CD14-positive monocyte (primary cell): ENCODE data around the gene PLXDC1. TPM values are rescaled to one million over a fixed set of nuclear protein-coding genes. Genes with fewer than 3 reads are reported as not detected.

Experiments
- DNase-seq, 3 donors: peaks; one replicate each; pipeline ENCODE4 v3.0.0-alpha.2; 2011 to 2022
- H2AFZ ChIP-seq: 2 replicates; pipeline ENCODE4 v1.6.0; 2012; ENCODE audit warnings: mild to moderate bottlenecking, low read depth, low read length, inconsistent platforms; ENCODE audit not compliant: insufficient read depth, poor library complexity, severe bottlenecking
- H3K27ac ChIP-seq, 2 donors: 1 replicate in 1 of 2; 2 replicates in 1 of 2; pipeline ENCODE4 v1.5.1; 2012 to 2013; ENCODE audit warnings: low read length in 2 of 2, control low read depth in 1 of 2, inconsistent platforms in 1 of 2, low read depth in 1 of 2, mild to moderate bottlenecking in 1 of 2
- H3K27me3 ChIP-seq, 2 donors: one replicate each; pipeline versions ENCODE4 v1.6.0 to v1.6.1; 2011 to 2013; ENCODE audit warnings: low read length in 2 of 2; ENCODE audit not compliant: control insufficient read depth in 2 of 2, insufficient read depth in 2 of 2
- H3K36me3 ChIP-seq, 2 donors: replicated peaks in 1 of 2; 1 replicate in 1 of 2; 2 replicates in 1 of 2; pipeline versions ENCODE4 v1.5.1 to v1.6.1; 2012 to 2013; ENCODE audit warnings: low read length in 2 of 2, control low read depth in 1 of 2, inconsistent platforms in 1 of 2, mild to moderate bottlenecking in 1 of 2; ENCODE audit not compliant: insufficient read depth in 2 of 2, control insufficient read depth in 1 of 2
- H3K4me1 ChIP-seq, 2 donors: 1 replicate in 1 of 2; 2 replicates in 1 of 2; pipeline versions ENCODE4 v1.5.1 to v1.6.1; 2012 to 2013; ENCODE audit warnings: low read length in 2 of 2, control low read depth in 1 of 2, inconsistent platforms in 1 of 2, mild to moderate bottlenecking in 1 of 2, moderate library complexity in 1 of 2; ENCODE audit not compliant: insufficient read depth in 2 of 2, control insufficient read depth in 1 of 2
- H3K4me2 ChIP-seq: replicated peaks from 2 replicates; pipeline ENCODE3; 2012; ENCODE audit warnings: low read length, moderate library complexity, mild to moderate bottlenecking; ENCODE audit not compliant: poor library complexity, severe bottlenecking; ENCODE audit errors: extremely low read depth
- H3K4me3 ChIP-seq, 3 experiments: fragments of 200-600 bp in 1 of 3; sonication (generic) in 1 of 3; replicated peaks in 1 of 3; 1 replicate in 2 of 3; 2 replicates in 1 of 3; pipeline ENCODE4 v1.5.1; 2011 to 2013; ENCODE audit warnings: low read length in 3 of 3, mild to moderate bottlenecking in 3 of 3, control low read depth in 2 of 3, low read depth in 2 of 3, inconsistent platforms in 1 of 3, moderate library complexity in 1 of 3
- H3K79me2 ChIP-seq: 2 replicates; pipeline ENCODE4 v1.6.0; 2012; ENCODE audit warnings: mild to moderate bottlenecking, control low read depth, inconsistent platforms, low read length, moderate library complexity; ENCODE audit not compliant: insufficient read depth
- H3K9ac ChIP-seq: 2 replicates; pipeline ENCODE4 v1.6.0; 2017; ENCODE audit warnings: low read length, mild to moderate bottlenecking; ENCODE audit not compliant: insufficient read depth, poor library complexity, severe bottlenecking
- H3K9me3 ChIP-seq, 2 donors: replicated peaks in 1 of 2; 1 replicate in 1 of 2; 2 replicates in 1 of 2; pipeline versions ENCODE4 v1.5.1 to v1.6.1; 2012 to 2013; ENCODE audit warnings: low read length in 2 of 2, control low read depth in 1 of 2; ENCODE audit not compliant: control insufficient read depth in 1 of 2, insufficient read depth in 1 of 2
- H4K20me1 ChIP-seq: 2 replicates; pipeline ENCODE4 v1.6.0; 2012; ENCODE audit warnings: mild to moderate bottlenecking, low read length, control low read depth, moderate library complexity; ENCODE audit not compliant: insufficient read depth
- H3K27ac Mint-ChIP-seq, 7 donors: one replicate each; pipeline ENCODE4 v1.8.0; 2020; ENCODE audit warnings: mild to moderate bottlenecking in 7 of 7, mixed read lengths in 7 of 7, moderate library complexity in 6 of 7, inconsistent platforms in 2 of 7
- H3K27me3 Mint-ChIP-seq, 3 donors: one replicate each; pipeline ENCODE4 v1.8.0; 2021 to 2022; ENCODE audit warnings: low read depth in 3 of 3, mild to moderate bottlenecking in 3 of 3, mixed read lengths in 3 of 3, moderate library complexity in 3 of 3, inconsistent platforms in 1 of 3
- H3K36me3 Mint-ChIP-seq, 2 donors: one replicate each; pipeline ENCODE4 v1.8.0; 2020; ENCODE audit warnings: mixed read lengths in 2 of 2, inconsistent platforms in 1 of 2, mild to moderate bottlenecking in 1 of 2
- H3K4me1 Mint-ChIP-seq: one replicate; pipeline ENCODE4 v1.8.0; 2020; ENCODE audit warnings: mild to moderate bottlenecking, mixed read lengths
- H3K4me3 Mint-ChIP-seq, 2 donors: one replicate each; pipeline ENCODE4 v1.8.0; 2020; ENCODE audit warnings: mild to moderate bottlenecking in 2 of 2, mixed read lengths in 2 of 2, moderate library complexity in 1 of 2
- H3K9me3 Mint-ChIP-seq, 7 donors: one replicate each; pipeline ENCODE4 v1.8.0; 2020 to 2022; ENCODE audit warnings: mixed read lengths in 7 of 7, mild to moderate bottlenecking in 6 of 7, moderate library complexity in 6 of 7, inconsistent platforms in 2 of 7
- WGBS: methylation state at CpG from one replicate; pipeline ENCODE4 v1.1.5; 2013; ENCODE audit warnings: missing lambda C conversion rate; ENCODE audit not compliant: insufficient coverage; 5-methylcytosine and 5-hydroxymethylcytosine counted together
- intact Hi-C, 2 donors: fragments of 100-400 bp; cut with micrococcal nuclease; formaldehyde crosslinking; loops; one replicate each; pipeline versions ENCODE4 v1.15.0 to v1.15.1; 2023
- polyA plus RNA-seq, 3 donors: library from polyadenylated mRNA; depleted of rRNA in 1 of 3; unstranded in 2 of 3; stranded (reverse) in 1 of 3; fragments of 300-500 nt in 2 of 3; fragments of >200 nt in 1 of 3; fragmentation: Illumina TruSeq in 2 of 3; gene quantifications; 1 replicate in 2 of 3; 2 replicates in 1 of 3; pipeline ENCODE4 v1.2.3, GENCODE V29; 2012 to 2021
- TF ChIP-seq, protein P1 (sequence below): fragments of 200-600 bp; IDR thresholded peaks from one replicate; pipeline ENCODE4 v1.8.0; 2022; ENCODE audit warnings: antibody characterized with exemption, mild to moderate bottlenecking

PLXDC1 gene
- polyA plus RNA-seq, 3 donors: 0.21 TPM; not detected in 2

DNA sequence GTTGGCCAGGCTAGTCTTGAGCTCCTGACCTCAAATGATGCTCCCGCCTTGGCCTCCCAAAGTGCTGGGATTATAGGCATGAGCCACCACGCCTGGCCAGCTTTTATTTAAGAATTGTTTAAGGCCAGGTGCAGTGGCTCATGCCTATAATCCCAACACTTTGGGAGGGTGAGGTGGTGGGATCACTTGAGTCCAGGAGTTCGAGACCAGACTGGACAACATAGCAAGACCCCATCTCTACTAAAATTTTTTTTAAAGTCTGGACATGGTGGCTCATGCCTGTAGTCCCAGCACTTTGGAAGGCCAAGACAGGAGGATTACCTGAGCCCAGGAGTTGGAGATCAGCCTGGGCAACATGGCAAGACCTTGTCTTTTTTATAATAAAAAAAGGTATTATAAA, 5.2 kb downstream of the PLXDC1 start:
- H3K36me3 Mint-ChIP-seq: peaks cover 0 to 5% of the 10 kb centered on the region in 2 donors
- no peak overlapping the region for H3K4me3 Mint-ChIP-seq
- Histone ChIP-seq H3K27ac (no peak overlapping the region), H3K79me2 (no peaks in the 10 kb centered on the region), H3K4me1 (peaks cover 3 to 5% of the 10 kb centered on the region in 2 donors), H3K36me3 (no peaks in the 10 kb centered on the region), H3K4me2 (no peak overlapping the region), H3K27me3 (peaks cover 15 to 29% of the 10 kb centered on the region in 2 donors), H3K4me3 (no peak overlapping the region), H2AFZ (no peak overlapping the region), H3K9ac (no peak overlapping the region), H4K20me1 (no peaks in the 10 kb centered on the region), H3K9me3 (peaks cover 0 to 7% of the 10 kb centered on the region in 2 donors)
- intact Hi-C loops: no loop called here
- H3K4me1 Mint-ChIP-seq: peaks cover 8% of the 10 kb centered on the region
- H3K27me3 Mint-ChIP-seq: peaks cover 29 to 38% (median 35%) of the 10 kb centered on the region in 3 donors
- TF ChIP-seq, protein P1, sequence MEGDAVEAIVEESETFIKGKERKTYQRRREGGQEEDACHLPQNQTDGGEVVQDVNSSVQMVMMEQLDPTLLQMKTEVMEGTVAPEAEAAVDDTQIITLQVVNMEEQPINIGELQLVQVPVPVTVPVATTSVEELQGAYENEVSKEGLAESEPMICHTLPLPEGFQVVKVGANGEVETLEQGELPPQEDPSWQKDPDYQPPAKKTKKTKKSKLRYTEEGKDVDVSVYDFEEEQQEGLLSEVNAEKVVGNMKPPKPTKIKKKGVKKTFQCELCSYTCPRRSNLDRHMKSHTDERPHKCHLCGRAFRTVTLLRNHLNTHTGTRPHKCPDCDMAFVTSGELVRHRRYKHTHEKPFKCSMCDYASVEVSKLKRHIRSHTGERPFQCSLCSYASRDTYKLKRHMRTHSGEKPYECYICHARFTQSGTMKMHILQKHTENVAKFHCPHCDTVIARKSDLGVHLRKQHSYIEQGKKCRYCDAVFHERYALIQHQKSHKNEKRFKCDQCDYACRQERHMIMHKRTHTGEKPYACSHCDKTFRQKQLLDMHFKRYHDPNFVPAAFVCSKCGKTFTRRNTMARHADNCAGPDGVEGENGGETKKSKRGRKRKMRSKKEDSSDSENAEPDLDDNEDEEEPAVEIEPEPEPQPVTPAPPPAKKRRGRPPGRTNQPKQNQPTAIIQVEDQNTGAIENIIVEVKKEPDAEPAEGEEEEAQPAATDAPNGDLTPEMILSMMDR: no peak
- H3K9me3 Mint-ChIP-seq: peaks cover 0 to 11% (median 4%) of the 10 kb centered on the region in 7 donors
- DNase-seq: no peak
- no peak overlapping the region for H3K27ac Mint-ChIP-seq
- WGBS: 100% methylated on average over 1 of the region's 3 CpGs

DNA sequence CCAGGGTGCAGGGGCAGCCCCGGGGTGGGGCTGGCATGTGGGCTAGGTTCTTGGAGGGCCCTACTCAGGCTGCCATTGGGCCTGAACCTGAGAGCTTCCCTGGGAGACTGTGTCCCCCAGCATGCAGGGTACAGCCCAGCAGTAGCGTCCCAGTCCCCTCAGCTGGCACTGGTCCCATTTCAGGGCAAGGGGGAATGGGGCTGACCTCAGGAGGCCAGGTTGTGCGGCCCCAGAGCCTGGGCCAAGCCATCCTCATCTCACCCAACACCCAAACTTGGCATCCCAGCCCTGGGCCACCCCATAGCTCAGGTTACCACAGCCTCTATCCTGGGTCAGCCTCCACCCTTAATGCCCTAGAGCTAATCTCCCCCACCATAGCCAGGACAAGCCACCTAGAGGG, 6.3 kb downstream of the PLXDC1 start:
- Histone ChIP-seq H3K79me2 (no peaks in the 10 kb centered on the region), H4K20me1 (no peaks in the 10 kb centered on the region), H3K27me3 (peaks cover 4 to 18% of the 10 kb centered on the region in 2 donors), H2AFZ (no peak overlapping the region), H3K27ac (no peak overlapping the region), H3K9ac (no peak overlapping the region), H3K4me1 (no peaks in the 10 kb centered on the region), H3K4me3 (no peak overlapping the region), H3K36me3 (no peaks in the 10 kb centered on the region), H3K9me3 (no peaks in the 10 kb centered on the region), H3K4me2 (no peak overlapping the region)
- H3K4me1 Mint-ChIP-seq: peaks cover 6% of the 10 kb centered on the region
- DNase-seq: no peak
- TF ChIP-seq, protein P1: no peak
- no peak overlapping the region for H3K27ac Mint-ChIP-seq
- H3K4me3 Mint-ChIP-seq: no peak overlapping the region
- WGBS: 93% methylated on average over 3 of the region's 3 CpGs
- H3K36me3 Mint-ChIP-seq: peaks cover 0 to 2% of the 10 kb centered on the region in 2 donors
- H3K27me3 Mint-ChIP-seq: peaks cover 19 to 30% (median 25%) of the 10 kb centered on the region in 3 donors
- intact Hi-C loops: no loop called here
- peaks cover 0 to 4% (median 0%) of the 10 kb centered on the region in 7 donors for H3K9me3 Mint-ChIP-seq
